HepG2 (cell line): ENCODE data around the gene XPO5. TPM values are rescaled to one million over a fixed set of nuclear protein-coding genes. Genes with fewer than 3 reads are reported as not detected.

Experiments
- BRD4 ChIP-seq: sonication (generic); formaldehyde crosslinking; IDR thresholded peaks from 2 replicates; pipeline ENCODE4 v1.4.0; 2020; ENCODE audit warnings: missing genetic modification reagents
- DMAP1 ChIP-seq: IDR thresholded peaks from 2 replicates; pipeline ENCODE4 v1.6.1; 2016
- DPF2 ChIP-seq: sonication (generic); formaldehyde crosslinking; IDR thresholded peaks from 2 replicates; pipeline ENCODE4 v1.4.0; 2020; ENCODE audit warnings: mild to moderate bottlenecking, low read depth, missing genetic modification reagents, borderline replicate concordance
- HNF1A ChIP-seq, 2 experiments: sonication (generic) in 1 of 2; formaldehyde crosslinking in 1 of 2; IDR thresholded peaks; 2 replicates each; pipeline versions ENCODE4 v1.4.0 to v1.6.1; 2016 to 2020; ENCODE audit warnings: borderline replicate concordance in 1 of 2, low read depth in 1 of 2, mild to moderate bottlenecking in 1 of 2, missing genetic modification reagents in 1 of 2
- POLR2G ChIP-seq: fragments of 200-400 bp; formaldehyde crosslinking; IDR thresholded peaks from 2 replicates; pipeline ENCODE4 v1.6.1; 2018; ENCODE audit warnings: mild to moderate bottlenecking, low read depth, low read length, moderate library complexity
- RERE ChIP-seq: IDR thresholded peaks from 2 replicates; pipeline ENCODE4 v1.6.1; 2016; ENCODE audit warnings: low read depth, missing genetic modification reagents, missing compliant biosample characterization
- ZNF318 ChIP-seq: sonication (generic); formaldehyde crosslinking; IDR thresholded peaks from 2 replicates; pipeline ENCODE4 v1.4.0; 2020; ENCODE audit warnings: mild to moderate bottlenecking, missing genetic modification reagents
- ZNF333 ChIP-seq: sonication (generic); formaldehyde crosslinking; IDR thresholded peaks from 2 replicates; pipeline ENCODE4 v1.4.0; 2020; ENCODE audit warnings: mild to moderate bottlenecking, missing genetic modification reagents, borderline replicate concordance
- ZNF674 ChIP-seq: sonication (generic); formaldehyde crosslinking; IDR thresholded peaks from 2 replicates; pipeline ENCODE4 v1.5.0; 2020; ENCODE audit warnings: low read depth, mild to moderate bottlenecking, missing genetic modification reagents
- polyA plus RNA-seq, 8 experiments: library from polyadenylated mRNA; depleted of rRNA in 3 of 8; stranded (reverse) in 7 of 8; unstranded in 1 of 8; fragments of >200 nt; fragmentation: Illumina TruSeq in 4 of 8; extraction: Trizol in 4 of 8; gene quantifications; 2 replicates each; pipeline versions ENCODE4 v1.2.1 to v1.2.3, GENCODE V29; 2011 to 2016; ENCODE audit warnings: low read depth in 4 of 8, missing spikeins in 1 of 8, mixed read lengths in 1 of 8; ENCODE audit not compliant: insufficient read depth in 1 of 8
- total RNA-seq, 5 experiments: library from RNA; depleted of rRNA; stranded (reverse); fragments of >200 nt; fragmentation: Illumina TruSeq; extraction: Trizol; gene quantifications; 2 replicates each; pipeline ENCODE4 v1.2.3, GENCODE V29; 2016; ENCODE audit warnings: low read depth in 1 of 5

Gene XPO5
- total and polyA plus RNA-seq, 2 of the 13 experiments (the other 11 are each of a cell fraction or from before 2014, with no cell fraction given): 52.2 to 68.0 TPM

- TF ChIP-seq ZNF318 (CRISPR knock-in tag) (no peak), ZNF333 (peak; percentile 66; the same call in 1 of the 2 replicates), DMAP1 (peak; percentile 97), ZNF674 (CRISPR knock-in tag) (no peak), RERE (peak; percentile 19; the same call in 1 of the 2 replicates), DPF2 (CRISPR knock-in tag) (no peak), HNF1A (IDR thresholded peaks at IDR 0.05; ENCODE audit: low read depth) (no peak), HNF1A (CRISPR knock-in tag; IDR thresholded peaks at IDR 0.05; ENCODE audit: borderline replicate concordance) (peak; percentile 77; the same call in 1 of the 2 replicates), POLR2G (peak; percentile 99), BRD4 (CRISPR knock-in tag) (peak; percentile 92)
Measured at GRCh38 chr6:43575772-43576551, at the start of gene XPO5, which contains the start of gene POLH (continued).
